H9 (cell line): ENCODE data around the gene STK24. TPM values are rescaled to one million over a fixed set of nuclear protein-coding genes. Genes with fewer than 3 reads are reported as not detected.
"Not testable (repeated sequence)": the region's sequence is repeated elsewhere in the genome, so short reads cannot be mapped to it uniquely, and the experiment has no call there.

Experiments
- DNase-seq: peaks from one replicate; pipeline ENCODE4 v3.0.0-alpha.2; 2017
- H2AFZ ChIP-seq: one replicate; pipeline ENCODE4 v1.6.1; 2013; ENCODE audit warnings: mild to moderate bottlenecking, low read length, control low read depth, moderate library complexity
- H2AK5ac ChIP-seq: 2 replicates; pipeline ENCODE4 v1.6.1; 2013; ENCODE audit warnings: low read length, control low read depth, mixed read lengths; ENCODE audit not compliant: insufficient read length
- H2BK120ac ChIP-seq: one replicate; pipeline ENCODE4 v1.6.1; 2013; ENCODE audit warnings: low read depth, mild to moderate bottlenecking, low read length, control low read depth, inconsistent platforms; ENCODE audit not compliant: poor library complexity, severe bottlenecking
- H2BK12ac ChIP-seq: 2 replicates; pipeline ENCODE4 v1.6.1; 2013; ENCODE audit warnings: low read length, control low read depth, mixed read lengths, low read depth; ENCODE audit not compliant: insufficient read length
- H2BK15ac ChIP-seq: 2 replicates; pipeline ENCODE4 v1.6.1; 2013; ENCODE audit warnings: low read depth, low read length, control low read depth
- H2BK20ac ChIP-seq: one replicate; pipeline ENCODE4 v1.6.1; 2013; ENCODE audit warnings: low read depth, mild to moderate bottlenecking, low read length, control low read depth, inconsistent platforms; ENCODE audit not compliant: poor library complexity, severe bottlenecking
- H2BK5ac ChIP-seq: 2 replicates; pipeline ENCODE4 v1.6.1; 2013; ENCODE audit warnings: low read length, control low read depth, mixed read lengths; ENCODE audit not compliant: insufficient read length
- H3K14ac ChIP-seq: 2 replicates; pipeline ENCODE4 v1.6.1; 2013; ENCODE audit warnings: low read length, control low read depth; ENCODE audit not compliant: insufficient read depth
- H3K18ac ChIP-seq: 2 replicates; pipeline ENCODE4 v1.6.1; 2013; ENCODE audit warnings: low read depth, mild to moderate bottlenecking, mixed read lengths, low read length, control low read depth; ENCODE audit not compliant: insufficient read length
- H3K23ac ChIP-seq: 2 replicates; pipeline ENCODE4 v1.6.1; 2013; ENCODE audit warnings: low read length, control low read depth, mixed read lengths, low read depth; ENCODE audit not compliant: insufficient read length
- H3K23me2 ChIP-seq: 2 replicates; pipeline ENCODE4 v1.6.1; 2013; ENCODE audit warnings: low read depth, mild to moderate bottlenecking, mixed read lengths, low read length, control low read depth; ENCODE audit not compliant: insufficient read length, poor library complexity, severe bottlenecking
- H3K27ac ChIP-seq: 2 replicates; pipeline ENCODE4 v1.5.1; 2013; ENCODE audit warnings: low read length, control low read depth, mixed read lengths, low read depth; ENCODE audit not compliant: insufficient read length
- H3K27me3 ChIP-seq: 2 replicates; pipeline ENCODE4 v1.6.1; 2013; ENCODE audit warnings: low read length, control low read depth, inconsistent platforms; ENCODE audit not compliant: insufficient read depth
- H3K4ac ChIP-seq: 2 replicates; pipeline ENCODE4 v1.6.1; 2013; ENCODE audit warnings: low read depth, mild to moderate bottlenecking, control low read depth, inconsistent platforms, low read length, moderate library complexity
- H3K4me1 ChIP-seq: 2 replicates; pipeline ENCODE4 v1.6.1; 2013; ENCODE audit warnings: low read length, control low read depth, inconsistent platforms; ENCODE audit not compliant: insufficient read depth
- H3K4me2 ChIP-seq: 2 replicates; pipeline ENCODE4 v1.6.1; 2013; ENCODE audit warnings: low read length, control low read depth, mixed read lengths; ENCODE audit not compliant: insufficient read length, insufficient read depth
- H3K56ac ChIP-seq: 2 replicates; pipeline ENCODE4 v1.6.1; 2013; ENCODE audit warnings: low read depth, mild to moderate bottlenecking, mixed read lengths, low read length, control low read depth; ENCODE audit not compliant: insufficient read length
- H3K79me1 ChIP-seq: 2 replicates; pipeline ENCODE4 v1.6.1; 2013; ENCODE audit warnings: low read depth, mild to moderate bottlenecking, moderate library complexity, low read length, control low read depth, inconsistent platforms; ENCODE audit not compliant: insufficient read depth, poor library complexity, severe bottlenecking
- H3K79me2 ChIP-seq: 2 replicates; pipeline ENCODE4 v1.6.1; 2013; ENCODE audit warnings: low read length, control low read depth, inconsistent platforms; ENCODE audit not compliant: insufficient read depth
- H3K9ac ChIP-seq: 2 replicates; pipeline ENCODE4 v1.6.1; 2013; ENCODE audit warnings: low read length, control low read depth, mixed read lengths; ENCODE audit not compliant: insufficient read length; ENCODE audit errors: extremely low read depth
- H3K9me3 ChIP-seq: one replicate; pipeline ENCODE4 v1.6.1; 2013; ENCODE audit warnings: low read depth, low read length, inconsistent platforms; ENCODE audit not compliant: control insufficient read depth
- H3T11ph ChIP-seq: one replicate; pipeline ENCODE4 v1.6.1; 2013; ENCODE audit warnings: mild to moderate bottlenecking, low read length, control low read depth, inconsistent platforms
- H4K20me1 ChIP-seq: one replicate; pipeline ENCODE4 v1.6.1; 2013; ENCODE audit not compliant: control insufficient read depth, insufficient read length, insufficient read depth
- H4K5ac ChIP-seq: 2 replicates; pipeline ENCODE4 v1.6.1; 2013; ENCODE audit warnings: low read depth, mild to moderate bottlenecking, mixed read lengths, low read length, control low read depth; ENCODE audit not compliant: insufficient read length
- H4K8ac ChIP-seq: replicated peaks from 2 replicates; pipeline ENCODE4 v1.6.1; 2013; ENCODE audit warnings: low read length, control low read depth, mixed read lengths, low read depth; ENCODE audit not compliant: insufficient read length
- H4K91ac ChIP-seq: 2 replicates; pipeline ENCODE4 v1.6.1; 2013; ENCODE audit warnings: low read depth, mild to moderate bottlenecking, moderate library complexity, mixed read lengths, low read length, control low read depth; ENCODE audit not compliant: insufficient read length
- H3K27ac Mint-ChIP-seq, 3 experiments: 2 replicates in 2 of 3; 3 replicates in 1 of 3; pipeline ENCODE4 v1.8.0; 2020 to 2021; ENCODE audit warnings: mixed read lengths in 3 of 3, mild to moderate bottlenecking in 1 of 3, moderate library complexity in 1 of 3
- H3K27me3 Mint-ChIP-seq: 2 replicates; pipeline ENCODE4 v1.8.0; 2021; ENCODE audit warnings: low read depth, mild to moderate bottlenecking, moderate library complexity, mixed read lengths
- H3K36me3 Mint-ChIP-seq, 3 experiments: 2 replicates in 2 of 3; 3 replicates in 1 of 3; pipeline ENCODE4 v1.8.0; 2020 to 2021; ENCODE audit warnings: low read depth in 3 of 3, mixed read lengths in 3 of 3; ENCODE audit not compliant: insufficient read depth in 1 of 3
- H3K4me1 Mint-ChIP-seq, 2 experiments: 2 replicates each; pipeline ENCODE4 v1.8.0; 2020; ENCODE audit warnings: mixed read lengths in 2 of 2
- H3K4me3 Mint-ChIP-seq, 2 experiments: 2 replicates in 1 of 2; 3 replicates in 1 of 2; pipeline ENCODE4 v1.8.0; 2020 to 2021; ENCODE audit warnings: mild to moderate bottlenecking in 2 of 2, mixed read lengths in 2 of 2, moderate library complexity in 1 of 2
- H3K9me3 Mint-ChIP-seq, 2 experiments: 2 replicates in 1 of 2; 3 replicates in 1 of 2; pipeline ENCODE4 v1.8.0; 2020; ENCODE audit warnings: mild to moderate bottlenecking in 2 of 2, mixed read lengths in 2 of 2, moderate library complexity in 1 of 2
- WGBS: extraction: QIAGEN DNeasy Blood & Tissue Kit; methylation state at CpG from one replicate; pipeline ENCODE4 v1.1.7; 2013; ENCODE audit warnings: missing lambda C conversion rate, low lambda C conversion rate, mixed read lengths; ENCODE audit not compliant: insufficient read length; ENCODE audit errors: extremely low coverage; 5-methylcytosine and 5-hydroxymethylcytosine counted together
- total RNA-seq: library from RNA; stranded (reverse); gene quantifications from 2 replicates; pipeline ENCODE4 v1.2.1, GENCODE V29; 2021
- TF ChIP-seq, protein P1 (sequence below): fragments of 200-600 bp; sonication (generic); conservative IDR thresholded peaks from 3 replicates; pipeline ENCODE4 v1.8.0; 2021; ENCODE audit warnings: antibody characterized with exemption, mild to moderate bottlenecking

Gene STK24
- total RNA-seq, 1 experiment from 2014 or later: 134 TPM

DNA sequence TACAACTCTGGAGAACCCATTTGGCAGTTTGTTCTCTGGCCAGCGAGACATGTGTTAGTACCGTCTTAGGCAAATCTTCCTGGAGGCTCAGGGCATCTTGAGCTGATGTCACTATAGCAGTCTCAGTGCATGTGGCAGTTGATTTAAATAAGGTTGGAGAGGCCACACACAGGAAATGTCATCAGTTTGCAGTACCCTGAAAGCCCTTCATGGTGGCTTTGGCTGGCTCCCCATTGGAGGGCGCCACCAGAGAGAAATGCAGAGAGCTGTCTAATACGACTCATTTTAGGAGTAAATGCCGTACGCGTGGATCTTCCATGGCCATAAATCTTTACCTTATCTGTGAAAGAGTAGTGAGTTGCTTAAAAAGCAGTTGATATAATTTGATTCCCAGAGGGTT lies 163.1 kb downstream of the STK24 start:
- no peak overlapping the region for H3K14ac ChIP-seq
- H3K23me2 ChIP-seq: no peaks in the 10 kb centered on the region
- no peak overlapping the region for H3K4me2 ChIP-seq
- H3K9me3 ChIP-seq: no peaks in the 10 kb centered on the region
- H3K23ac ChIP-seq: no peak overlapping the region
- H2BK20ac ChIP-seq: no peak overlapping the region
- H3K56ac ChIP-seq: no peak overlapping the region
- Mint-ChIP-seq H3K9me3 (no peaks in the 10 kb centered on the region), H3K4me1 (no peaks in the 10 kb centered on the region), H3K36me3 (peaks cover 10 to 53% (median 50%) of the 10 kb centered on the region in 3 experiments), H3K27ac (no peak overlapping the region), H3K27me3 (no peaks in the 10 kb centered on the region), H3K4me3 (no peak overlapping the region)
- no peak overlapping the region for H3K18ac ChIP-seq
- no peaks in the 10 kb centered on the region for H3K27me3 ChIP-seq
- H3K4me1 ChIP-seq: no peaks in the 10 kb centered on the region
- H3K9ac ChIP-seq: no peak overlapping the region
- H2BK5ac ChIP-seq: no peak overlapping the region
- no peak overlapping the region for H2BK12ac ChIP-seq
- no peaks in the 10 kb centered on the region for H3K79me1 ChIP-seq
- no peak overlapping the region for H2AK5ac ChIP-seq
- no peak overlapping the region for H2AFZ ChIP-seq
- H3T11ph ChIP-seq: no peak overlapping the region
- H4K20me1 ChIP-seq: no peaks in the 10 kb centered on the region
- H3K4ac ChIP-seq: no peak overlapping the region
- no peak overlapping the region for H4K5ac ChIP-seq
- no peak for DNase-seq
- H3K27ac ChIP-seq: no peak overlapping the region
- TF ChIP-seq, protein P1, sequence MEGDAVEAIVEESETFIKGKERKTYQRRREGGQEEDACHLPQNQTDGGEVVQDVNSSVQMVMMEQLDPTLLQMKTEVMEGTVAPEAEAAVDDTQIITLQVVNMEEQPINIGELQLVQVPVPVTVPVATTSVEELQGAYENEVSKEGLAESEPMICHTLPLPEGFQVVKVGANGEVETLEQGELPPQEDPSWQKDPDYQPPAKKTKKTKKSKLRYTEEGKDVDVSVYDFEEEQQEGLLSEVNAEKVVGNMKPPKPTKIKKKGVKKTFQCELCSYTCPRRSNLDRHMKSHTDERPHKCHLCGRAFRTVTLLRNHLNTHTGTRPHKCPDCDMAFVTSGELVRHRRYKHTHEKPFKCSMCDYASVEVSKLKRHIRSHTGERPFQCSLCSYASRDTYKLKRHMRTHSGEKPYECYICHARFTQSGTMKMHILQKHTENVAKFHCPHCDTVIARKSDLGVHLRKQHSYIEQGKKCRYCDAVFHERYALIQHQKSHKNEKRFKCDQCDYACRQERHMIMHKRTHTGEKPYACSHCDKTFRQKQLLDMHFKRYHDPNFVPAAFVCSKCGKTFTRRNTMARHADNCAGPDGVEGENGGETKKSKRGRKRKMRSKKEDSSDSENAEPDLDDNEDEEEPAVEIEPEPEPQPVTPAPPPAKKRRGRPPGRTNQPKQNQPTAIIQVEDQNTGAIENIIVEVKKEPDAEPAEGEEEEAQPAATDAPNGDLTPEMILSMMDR: peak; percentile 39; the same call in 1 of the 3 replicates
- WGBS: no CpG with 5 or more reads among the region's 7 CpGs
- H2BK15ac ChIP-seq: no peak overlapping the region
- H4K91ac ChIP-seq: no peak overlapping the region
- no peaks in the 10 kb centered on the region for H3K79me2 ChIP-seq
- no peak overlapping the region for H2BK120ac ChIP-seq
- no peak overlapping the region for H4K8ac ChIP-seq

- H3K4ac ChIP-seq, H3K4me1 Mint-ChIP-seq, H4K20me1 ChIP-seq, H3K18ac ChIP-seq, H3K27me3 Mint-ChIP-seq, H4K8ac ChIP-seq, DNase-seq, H3K23me2 ChIP-seq, H3K4me1 ChIP-seq, H2BK120ac ChIP-seq, H3K79me1 ChIP-seq, H3K27me3 ChIP-seq, H3T11ph ChIP-seq, H3K23ac ChIP-seq, H2BK5ac ChIP-seq, H3K27ac ChIP-seq, H3K4me3 Mint-ChIP-seq, H3K4me2 ChIP-seq, H2BK12ac ChIP-seq, H3K9me3 Mint-ChIP-seq, H3K9ac ChIP-seq, H4K5ac ChIP-seq, H3K79me2 ChIP-seq, H2AK5ac ChIP-seq, H2BK15ac ChIP-seq, H3K27ac Mint-ChIP-seq, H3K14ac ChIP-seq, H2AFZ ChIP-seq, H2BK20ac ChIP-seq, H3K9me3 ChIP-seq, H3K56ac ChIP-seq, H4K91ac ChIP-seq: not testable (repeated sequence)
- H3K36me3 Mint-ChIP-seq: peaks cover 10 to 53% (median 50%) of the 10 kb centered on the region in 3 experiments
- WGBS: no CpG with 5 or more reads among the region's 3 CpGs
Measured at GRCh38 chr13:98413278-98413677, 163.6 kb downstream of the STK24 start.
